ENCODE measurements around the gene FER1L5. TPM values are rescaled to one million over a fixed set of nuclear protein-coding genes. Genes with fewer than 3 reads are reported as not detected.
A peak's percentile ranks its signal among the peaks of the same experiment; 100 is the strongest.

FER1L5 gene
- total and polyA plus RNA-seq, 2 experiments from 2014 or later: 0.18 to 0.76 TPM

- H3K4me3 Mint-ChIP-seq: no peak overlapping the region
- DNase-seq (ENCODE audit: low spot score): no peak
- Histone ChIP-seq H3K4me1 (ENCODE audit: insufficient read depth) (no peaks in the 10 kb centered on the region), H3F3A (replicated peaks; ENCODE audit: low read depth) (no peaks in the 10 kb centered on the region), H3K27me3 (ENCODE audit: insufficient read depth) (no peaks in the 10 kb centered on the region), H3K27ac (ENCODE audit: low read depth) (no peak overlapping the region), H3K4me3 (no peak overlapping the region), H3K9me2 (ENCODE audit: insufficient read depth) (no peaks in the 10 kb centered on the region), H3K36me3 (ENCODE audit: insufficient read depth) (no peaks in the 10 kb centered on the region), H3K79me2 (replicated peaks; ENCODE audit: insufficient read depth) (no peaks in the 10 kb centered on the region), H4K20me1 (replicated peaks; ENCODE audit: insufficient read depth) (no peaks in the 10 kb centered on the region), H2AFZ (no peak overlapping the region), H3K4me2 (no peak overlapping the region)
- no peaks in the 10 kb centered on the region for H3K4me1 Mint-ChIP-seq
- no peak overlapping the region for H3K27ac Mint-ChIP-seq
- no peak for TF ChIP-seq POLR2AphosphoS5 (IDR thresholded peaks at IDR 0.05; ENCODE audit: low read depth)
- ATAC-seq: no peak
- H3K36me3 Mint-ChIP-seq (ENCODE audit: low read depth): peaks cover 4% of the 10 kb centered on the region; the same call in 1 of the 3 replicates
- H3K27me3 Mint-ChIP-seq (ENCODE audit: insufficient read depth, low read depth, poor library complexity): peaks cover 12% of the 10 kb centered on the region
- no peaks in the 10 kb centered on the region for H3K9me3 Mint-ChIP-seq
Observed at GRCh38 chr2:96694816-96695455, 52.4 kb downstream of the FER1L5 start.

DNA sequence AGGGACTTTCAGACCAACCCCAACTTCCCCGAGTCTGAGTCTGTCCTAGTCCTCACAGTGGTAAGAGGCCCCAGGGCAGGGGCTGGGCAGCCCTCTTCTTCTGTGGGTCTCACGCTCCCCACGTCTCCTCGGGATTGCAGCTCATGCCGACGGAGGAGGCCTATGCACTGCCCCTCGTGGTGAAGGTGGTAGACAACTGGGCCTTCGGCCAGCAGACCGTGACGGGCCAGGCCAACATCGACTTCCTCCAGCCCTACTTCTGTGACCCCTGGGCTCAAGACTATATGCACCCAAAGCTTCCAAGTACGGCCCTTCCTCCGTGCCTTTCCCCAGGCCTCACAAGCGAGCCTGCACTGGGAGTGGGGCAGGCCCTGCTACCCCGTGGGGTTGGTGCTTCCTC lies 53.0 kb downstream of the FER1L5 start:
- no peaks in the 10 kb centered on the region for H4K20me1 ChIP-seq (replicated peaks; ENCODE audit: insufficient read depth)
- no peak overlapping the region for H3K27ac Mint-ChIP-seq

DNA sequence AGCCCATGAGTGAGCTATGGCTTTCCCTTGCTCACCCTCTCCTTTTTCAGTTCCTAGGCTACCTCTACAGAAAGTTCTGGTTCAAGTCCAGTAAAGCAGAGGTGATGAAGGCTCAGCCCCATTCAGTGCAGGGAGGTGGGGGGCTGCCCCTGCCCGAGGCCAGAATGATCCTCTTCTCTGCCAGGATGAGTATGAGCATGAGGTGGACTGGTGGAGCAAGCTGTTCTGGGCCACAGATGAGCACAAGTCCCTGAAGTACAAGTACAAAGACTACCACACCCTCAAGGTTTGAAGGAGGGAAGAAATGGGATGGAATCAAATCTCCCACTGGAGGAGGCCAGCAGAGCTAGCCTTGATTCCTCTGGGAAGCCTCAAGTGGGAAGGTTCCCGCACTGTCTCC lies 54.9 kb downstream of the FER1L5 start:
- H3F3A ChIP-seq (replicated peaks; ENCODE audit: low read depth): no peaks in the 10 kb centered on the region
- no peak overlapping the region for H2AFZ ChIP-seq
- Mint-ChIP-seq H3K9me3 (no peaks in the 10 kb centered on the region), H3K27ac (no peak overlapping the region), H3K36me3 (ENCODE audit: low read depth) (peaks cover 7% of the 10 kb centered on the region; the same call in 1 of the 3 replicates), H3K4me3 (no peak overlapping the region), H3K27me3 (ENCODE audit: insufficient read depth, low read depth, poor library complexity) (peaks cover 10% of the 10 kb centered on the region), H3K4me1 (no peaks in the 10 kb centered on the region)
- H3K4me1 ChIP-seq (ENCODE audit: insufficient read depth): no peaks in the 10 kb centered on the region
- H3K4me2 ChIP-seq: no peak overlapping the region
- no peak for ATAC-seq
- no peak for DNase-seq (ENCODE audit: low spot score)
- H3K9me2 ChIP-seq (ENCODE audit: insufficient read depth): no peaks in the 10 kb centered on the region
- H3K4me3 ChIP-seq: no peak overlapping the region
- no peaks in the 10 kb centered on the region for H3K79me2 ChIP-seq (replicated peaks; ENCODE audit: insufficient read depth)
- H4K20me1 ChIP-seq (replicated peaks; ENCODE audit: insufficient read depth): no peaks in the 10 kb centered on the region
- H3K36me3 ChIP-seq (ENCODE audit: insufficient read depth): no peaks in the 10 kb centered on the region
- no peak overlapping the region for H3K27ac ChIP-seq (ENCODE audit: low read depth)
- no peaks in the 10 kb centered on the region for H3K27me3 ChIP-seq (ENCODE audit: insufficient read depth)
- no peak for TF ChIP-seq POLR2AphosphoS5 (IDR thresholded peaks at IDR 0.05; ENCODE audit: low read depth)
- TF ChIP-seq EZH2phosphoT487 (IDR thresholded peaks at IDR 0.05; ENCODE audit: unreplicated experiment): no peak
- no peak for TF ChIP-seq JUNB (IDR thresholded peaks at IDR 0.05; ENCODE audit: unreplicated experiment)
- TF ChIP-seq ZNF462 (CRISPR knock-in tag; IDR thresholded peaks at IDR 0.05): no peak

More for the DNA sequence above, 53.0 kb downstream of the FER1L5 start:
- H3K4me3 ChIP-seq: no peak overlapping the region
- H3K27me3 Mint-ChIP-seq (ENCODE audit: insufficient read depth, low read depth, poor library complexity): peaks cover 10% of the 10 kb centered on the region
- no peak overlapping the region for H3K4me2 ChIP-seq
- DNase-seq (ENCODE audit: low spot score): no peak
- H3K27me3 ChIP-seq (ENCODE audit: insufficient read depth): no peaks in the 10 kb centered on the region
- no peak overlapping the region for H3K4me3 Mint-ChIP-seq
- TF ChIP-seq STAT1 (IDR thresholded peaks at IDR 0.05; ENCODE audit: unreplicated experiment): no peak
- 0 out of 4 replicates have a peak, but pooled peaks of 1 of the 2 experiments have one; percentile 4 for TF ChIP-seq CTCF (conservative IDR thresholded peaks at IDR 0.05; ENCODE audit: low read depth in 2 of 2)
- H3K9me2 ChIP-seq (ENCODE audit: insufficient read depth): no peaks in the 10 kb centered on the region
- no peaks in the 10 kb centered on the region for H3K4me1 Mint-ChIP-seq
- H2AFZ ChIP-seq: no peak overlapping the region
- H3K79me2 ChIP-seq (replicated peaks; ENCODE audit: insufficient read depth): no peaks in the 10 kb centered on the region
- H3K9me3 Mint-ChIP-seq: no peaks in the 10 kb centered on the region
- no peaks in the 10 kb centered on the region for H3K36me3 ChIP-seq (ENCODE audit: insufficient read depth)
- ATAC-seq: peak; percentile 36
- peaks cover 4% of the 10 kb centered on the region; the same call in 1 of the 3 replicates for H3K36me3 Mint-ChIP-seq (ENCODE audit: low read depth)
- no peak overlapping the region for H3K27ac ChIP-seq (ENCODE audit: low read depth)
- H3F3A ChIP-seq (replicated peaks; ENCODE audit: low read depth): no peaks in the 10 kb centered on the region
- H3K4me1 ChIP-seq (ENCODE audit: insufficient read depth): no peaks in the 10 kb centered on the region
